GM19467 (cell line): ENCODE results near the gene OR10P1.
"Not testable (repeated sequence)": the region's sequence is repeated elsewhere in the genome, so short reads cannot be mapped to it uniquely, and the experiment has no call there.

Experiments
- ATAC-seq: cut with Tn5 transposase; IDR thresholded peaks from one replicate; pipeline ENCODE4 v1.9.1; 2021; ENCODE audit warnings: mild to moderate bottlenecking, moderate library complexity; ENCODE audit not compliant: unreplicated experiment

The OR10P1 gene

GRCh38 chr12:55636853-55637252 is at the start of gene OR10P1:
OR10P1 (plus strand) TSS chr12:55636892; CDS start chr12:55636892, 0 bp downstream.
- no peak for ATAC-seq

- ATAC-seq = not testable (repeated sequence)
Measured at GRCh38 chr12:55590152-55590551, 46.5 kb upstream of the OR10P1 start.

- ATAC-seq = no peak
Measured at GRCh38 chr12:55607821-55608594, 28.7 kb upstream of the OR10P1 start.

DNA sequence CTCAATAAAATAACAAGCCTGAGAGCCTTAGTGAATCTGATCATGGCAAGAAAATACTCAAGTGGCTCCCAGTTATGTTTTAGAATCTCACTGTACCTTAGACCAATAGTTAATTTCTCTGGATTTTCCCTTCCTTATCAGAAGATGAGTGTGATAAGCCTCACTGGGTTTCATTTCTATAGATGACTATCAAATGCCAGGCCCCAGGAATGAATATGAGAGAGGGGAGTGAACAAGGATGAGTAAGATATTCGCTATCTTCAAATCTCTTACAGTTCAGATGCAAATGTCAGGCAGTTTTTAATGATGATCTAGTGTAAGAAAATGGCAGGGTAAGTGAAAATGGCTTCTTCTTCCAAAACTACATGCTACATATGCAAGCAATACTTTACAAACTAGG is 26.1 kb upstream of the OR10P1 start:
- ATAC-seq = no peak

DNA sequence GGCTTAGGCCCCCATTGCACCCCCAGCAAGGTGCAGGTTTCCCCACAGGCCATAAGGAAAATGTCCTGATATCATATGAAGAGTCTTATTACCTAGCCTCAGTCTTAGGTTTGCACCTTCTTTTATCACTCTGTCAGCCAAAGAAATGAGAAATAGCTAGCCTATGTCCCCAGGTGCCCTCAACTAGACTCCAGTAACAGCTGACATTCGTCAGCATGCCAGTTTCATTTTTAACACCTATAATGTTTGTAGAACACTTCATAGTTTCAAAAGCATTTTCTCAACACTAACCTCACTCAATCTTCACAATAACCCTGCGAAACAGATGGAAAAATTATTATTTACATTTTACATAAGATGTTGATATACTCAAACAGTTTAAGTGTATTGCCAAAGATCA is 24.0 kb upstream of the OR10P1 start:
- ATAC-seq = no peak

DNA sequence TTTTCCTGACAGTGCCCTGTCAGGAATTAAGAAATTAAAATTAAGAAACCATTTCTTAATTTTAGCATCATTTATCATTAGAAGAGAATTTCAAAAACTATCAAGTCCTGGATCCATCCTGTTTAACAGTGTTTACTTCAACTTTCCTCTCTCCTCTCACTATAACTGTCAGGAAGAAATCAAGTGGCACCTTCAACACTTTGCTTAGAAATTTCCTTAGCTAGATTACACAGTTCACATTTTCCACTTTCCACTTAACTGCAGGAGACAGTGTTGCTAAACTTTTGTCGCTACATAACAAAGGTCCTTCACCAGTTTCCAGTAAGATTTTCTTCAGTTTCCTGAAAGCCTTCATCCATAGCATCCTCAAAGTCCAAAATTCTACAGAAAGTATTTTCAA is 21.9 kb upstream of the OR10P1 start:
- ATAC-seq = no peak

DNA sequence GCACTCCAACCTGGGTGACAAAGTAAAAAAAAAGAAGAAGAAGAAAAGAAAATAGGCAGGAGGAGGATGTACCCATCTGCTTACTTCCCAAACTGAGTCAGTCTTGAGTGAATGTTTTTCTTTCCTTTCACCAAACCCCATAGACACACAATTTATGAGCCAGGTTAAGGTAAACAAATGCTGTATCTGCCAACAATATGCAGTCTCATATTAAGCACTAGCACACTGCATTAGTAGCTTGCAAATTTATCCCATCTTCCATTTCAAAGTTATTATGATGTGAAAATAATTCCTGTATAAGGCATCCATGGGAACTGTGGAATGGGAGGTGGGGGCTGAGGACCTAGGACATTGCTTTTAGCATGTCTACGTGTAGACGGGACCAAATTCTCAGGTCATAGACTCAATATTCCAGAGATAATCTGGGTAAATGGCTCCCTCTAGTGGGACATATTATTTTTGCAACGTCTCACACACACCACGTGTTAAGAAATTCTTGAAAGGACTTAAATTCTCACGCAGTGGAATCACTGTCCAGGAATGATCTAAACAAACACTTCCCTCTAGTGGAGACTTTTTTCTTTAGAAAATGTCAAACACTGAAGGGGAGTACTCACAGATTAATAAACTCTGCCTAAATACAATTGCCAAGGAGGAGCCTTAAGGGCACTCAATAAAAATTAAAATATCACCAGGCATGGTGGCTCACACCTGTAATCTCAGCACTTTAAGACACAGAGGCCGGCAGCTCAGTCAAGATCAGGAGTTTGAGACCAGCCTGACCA is 17.1 kb upstream of the OR10P1 start:
- peak; percentile 88 for ATAC-seq

- no peak for ATAC-seq
Measured at GRCh38 chr12:55624056-55624455, 12.6 kb upstream of the OR10P1 start.

GRCh38 chr12:55626154-55626553 is 10.5 kb upstream of the OR10P1 start:
- ATAC-seq = no peak

- ATAC-seq = no peak
Measured at GRCh38 chr12:55629058-55629841, 7.4 kb upstream of the OR10P1 start.

DNA sequence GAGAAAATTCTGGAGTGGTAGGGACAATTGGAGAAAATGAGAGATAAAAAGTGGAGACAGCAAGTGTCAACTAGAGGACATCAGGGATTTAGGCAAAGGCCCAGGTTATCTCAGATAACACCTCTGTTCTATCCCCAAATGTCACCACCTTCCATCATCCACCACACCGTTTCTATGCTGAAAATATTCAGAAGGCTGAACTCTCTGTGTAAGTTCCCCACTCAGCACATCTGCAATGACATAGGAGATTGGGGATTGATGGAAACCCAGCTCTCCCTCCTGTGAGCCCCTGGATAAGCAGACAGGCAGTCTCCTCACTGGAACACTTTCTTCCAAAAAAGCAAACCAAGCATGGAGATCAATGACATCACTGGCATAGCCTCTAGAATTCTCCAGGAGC is 5.6 kb upstream of the OR10P1 start:
- ATAC-seq = no peak

GRCh38 chr12:55631733-55632132 is 5.0 kb upstream of the OR10P1 start:
- no peak for ATAC-seq

DNA sequence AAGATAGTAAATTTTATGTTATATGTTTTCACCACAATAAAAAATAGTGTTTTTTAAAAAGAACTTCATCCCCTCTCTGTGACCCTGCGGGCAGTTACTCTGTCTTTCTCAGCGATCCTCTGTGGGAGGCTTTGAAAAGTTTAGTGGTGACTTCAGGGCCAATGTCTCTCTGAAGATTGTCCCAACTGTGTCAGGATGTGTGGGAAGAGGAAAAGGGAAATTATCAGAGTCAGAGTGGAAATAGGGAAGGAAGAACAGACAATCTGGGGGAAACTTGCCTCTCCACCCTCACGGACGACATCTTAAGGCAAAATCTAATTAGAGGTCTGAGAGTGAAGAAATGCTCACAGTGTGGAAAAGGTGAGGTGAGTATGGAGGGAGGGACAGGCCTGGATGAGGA is 3.5 kb upstream of the OR10P1 start:
- no peak for ATAC-seq

DNA sequence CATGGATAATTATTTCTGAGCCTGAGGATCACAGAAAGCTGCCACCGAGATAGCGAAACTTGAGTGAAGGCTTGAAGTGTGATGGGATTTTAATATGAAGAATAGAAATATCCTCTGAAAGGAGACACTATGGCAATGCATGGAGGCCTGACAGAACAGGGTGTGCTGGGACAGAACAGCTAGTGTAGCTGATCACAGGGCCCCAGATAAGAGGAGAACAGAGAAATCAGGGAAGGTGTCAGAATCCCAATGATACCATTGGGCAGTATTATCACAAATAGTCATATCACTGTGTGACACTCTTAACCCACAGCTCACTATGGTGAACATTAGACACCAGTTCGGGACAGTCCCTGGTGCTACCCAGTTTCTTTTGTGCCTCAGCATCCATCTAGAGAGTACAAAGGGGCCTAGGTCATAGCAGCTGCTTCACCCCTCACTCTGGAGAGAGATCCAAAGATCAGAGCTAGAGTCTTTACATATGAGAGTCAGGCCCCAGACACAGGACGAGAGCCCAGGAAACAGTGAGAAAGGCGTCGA is 506 bp upstream of the OR10P1 start:
- ATAC-seq = no peak

DNA sequence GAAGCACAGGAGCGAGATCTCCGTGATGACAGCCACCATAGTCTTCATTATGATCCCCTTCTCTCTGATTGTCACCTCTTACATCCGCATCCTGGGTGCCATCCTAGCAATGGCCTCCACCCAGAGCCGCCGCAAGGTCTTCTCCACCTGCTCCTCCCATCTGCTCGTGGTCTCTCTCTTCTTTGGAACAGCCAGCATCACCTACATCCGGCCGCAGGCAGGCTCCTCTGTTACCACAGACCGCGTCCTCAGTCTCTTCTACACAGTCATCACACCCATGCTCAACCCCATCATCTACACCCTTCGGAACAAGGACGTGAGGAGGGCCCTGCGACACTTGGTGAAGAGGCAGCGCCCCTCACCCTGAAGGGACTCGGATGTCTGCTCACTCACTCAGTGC is 775 bp downstream of the OR10P1 start:
- ATAC-seq = no peak

DNA sequence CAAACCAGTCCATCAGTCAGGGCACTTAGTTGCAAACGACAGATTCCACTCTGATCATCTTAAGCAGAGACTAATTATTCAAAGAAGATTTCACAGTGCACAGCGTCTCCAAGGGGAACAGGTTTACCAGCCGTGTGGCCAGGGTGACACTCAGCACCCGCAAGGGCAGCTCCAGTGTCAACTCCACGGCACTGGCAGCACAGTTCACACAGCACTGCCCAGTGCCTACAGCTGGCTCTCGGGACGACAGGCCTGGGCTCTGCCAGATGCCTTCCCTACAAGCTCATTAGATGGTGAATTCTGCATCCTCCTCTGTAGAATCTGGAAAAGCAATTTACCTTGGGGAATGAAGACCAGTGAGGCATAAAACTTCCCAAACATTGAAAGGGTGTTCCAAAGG is 4.9 kb downstream of the OR10P1 start:
- ATAC-seq = no peak

- ATAC-seq = no peak
Measured at GRCh38 chr12:55642267-55642666, 5.6 kb downstream of the OR10P1 start.

DNA sequence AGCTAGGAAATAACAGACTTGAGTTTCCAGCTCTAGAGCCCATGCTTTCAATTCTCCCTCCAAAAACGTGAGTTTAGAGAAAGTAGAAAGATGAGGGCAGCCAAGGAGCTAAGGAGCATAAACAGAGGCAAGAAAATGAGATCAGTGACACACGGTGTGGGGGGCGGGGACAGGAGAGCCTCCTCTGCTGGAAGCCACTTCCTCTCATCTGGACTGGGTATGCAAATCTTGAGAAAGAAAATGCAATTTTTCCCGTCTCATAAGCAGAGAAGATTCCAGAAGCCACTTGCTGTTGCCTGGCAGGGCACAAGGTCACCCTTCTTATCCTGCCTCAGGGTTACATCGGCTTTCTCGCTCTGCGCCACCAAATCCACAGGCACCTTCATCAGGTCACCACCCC is 6.0 kb downstream of the OR10P1 start:
- ATAC-seq = no peak

DNA sequence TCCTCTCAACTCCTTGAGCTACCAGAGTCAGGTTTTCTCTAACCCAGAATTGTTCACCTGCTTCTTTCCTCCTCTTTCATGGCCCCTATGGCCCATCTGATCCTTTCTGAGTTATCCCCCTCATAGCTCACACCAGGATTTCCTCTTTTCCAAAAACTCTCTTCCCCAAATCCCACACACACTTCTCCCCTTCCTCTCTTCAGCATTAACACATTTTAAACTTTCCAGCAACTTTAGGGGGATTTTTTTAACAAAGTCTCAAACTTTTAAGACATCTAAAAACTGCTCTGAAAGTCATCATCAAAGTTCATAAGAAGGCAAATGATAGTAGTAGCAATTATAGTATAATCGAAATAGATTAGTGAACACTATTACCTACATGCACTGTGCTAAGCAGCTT is 7.9 kb downstream of the OR10P1 start:
- ATAC-seq = no peak

DNA sequence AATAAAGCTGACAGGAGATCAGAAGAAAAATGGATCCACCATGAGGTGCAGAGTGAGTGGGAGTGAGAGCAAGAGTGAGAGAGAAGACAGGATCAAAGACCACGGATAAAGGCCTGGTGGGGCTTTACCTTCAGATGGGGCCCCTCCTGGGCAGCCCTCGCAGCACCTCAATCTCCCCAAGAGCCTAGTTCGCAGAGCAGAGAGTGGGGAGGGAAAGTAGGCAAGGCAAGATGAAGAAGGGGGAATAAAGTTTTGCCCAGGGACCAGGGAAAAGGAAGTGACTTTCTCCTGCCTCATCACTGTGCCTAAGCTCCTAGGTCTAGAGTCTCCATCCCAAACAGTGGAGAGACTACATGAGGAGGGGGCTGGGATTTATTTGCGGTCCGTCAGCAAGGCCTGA is 10.3 kb downstream of the OR10P1 start:
- no peak for ATAC-seq

- not testable (repeated sequence) for ATAC-seq
Measured at GRCh38 chr12:55650620-55651298, 14.1 kb downstream of the OR10P1 start.
